Measurements from ENCODE around the gene PDE9A.

DNA sequence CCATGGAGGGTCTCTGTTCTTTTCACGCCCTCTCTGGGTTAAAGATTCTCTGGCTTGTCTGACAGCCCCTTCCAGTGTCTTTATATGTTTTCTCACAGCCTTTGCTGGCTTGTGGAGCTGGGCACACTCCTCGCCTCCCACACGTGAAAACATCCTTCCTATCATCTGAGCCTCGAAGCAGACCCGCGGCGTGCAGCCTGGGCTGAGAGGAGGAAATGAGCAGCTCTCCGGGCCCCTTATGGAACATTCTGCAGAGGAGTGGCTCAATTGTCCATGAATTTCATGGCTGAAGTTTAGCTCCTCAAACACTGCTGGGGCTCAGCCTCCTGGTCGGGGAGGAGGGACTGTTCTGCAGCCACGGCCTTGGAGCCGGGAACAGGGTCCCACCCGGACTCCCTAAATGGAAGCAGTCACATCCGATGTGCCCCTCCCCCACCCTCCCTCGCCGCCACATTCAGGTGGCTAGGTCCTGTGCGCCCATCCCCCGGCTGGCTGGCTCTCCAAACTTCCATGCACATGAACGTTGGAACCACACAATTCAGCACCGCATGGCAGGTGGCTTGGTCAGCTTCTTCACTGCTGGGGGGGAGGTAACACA, 15.1 kb upstream of the PDE9A start:
- no peak for TF ChIP-seq POLR2AphosphoS5 (IDR thresholded peaks at IDR 0.05; ENCODE audit: low read depth, low read length)
- no peak for TF ChIP-seq TAF1 (IDR thresholded peaks at IDR 0.05; ENCODE audit: borderline replicate concordance, low read depth, low read length)

Data from GM12892 (cell line).